ENCODE results near the gene FTO.

GRCh38 chr16:53734908-53735307 is 31.0 kb downstream of the FTO start:
- TF ChIP-seq MXI1 (IDR thresholded peaks at IDR 0.05; ENCODE audit: borderline replicate concordance, low read depth, low read length): no peak
- no peak for TF ChIP-seq RXRA (CRISPR knock-in tag; IDR thresholded peaks at IDR 0.05)
- no peak for TF ChIP-seq ZNF121 (CRISPR knock-in tag; IDR thresholded peaks at IDR 0.05)
- TF ChIP-seq CTCF (CRISPR knock-in tag; IDR thresholded peaks at IDR 0.05): no peak
- no peak for TF ChIP-seq YEATS2 (CRISPR knock-in tag; IDR thresholded peaks at IDR 0.05; ENCODE audit: borderline replicate concordance)
- no peak for TF ChIP-seq JUND (CRISPR knock-in tag; IDR thresholded peaks at IDR 0.05)
- no peak for TF ChIP-seq ZBTB14 (CRISPR knock-in tag; IDR thresholded peaks at IDR 0.05)
- TF ChIP-seq NFAT5 (CRISPR knock-in tag; IDR thresholded peaks at IDR 0.05): no peak
- no peak for TF ChIP-seq ZSCAN29 (CRISPR knock-in tag; conservative IDR thresholded peaks at IDR 0.05)
- TF ChIP-seq DRAP1 (CRISPR knock-in tag; IDR thresholded peaks at IDR 0.05): no peak
- TF ChIP-seq ZFP1 (CRISPR knock-in tag; IDR thresholded peaks at IDR 0.05): no peak
- no peak for TF ChIP-seq ZBTB44 (CRISPR knock-in tag; IDR thresholded peaks at IDR 0.05)
- TF ChIP-seq FOXP1 (IDR thresholded peaks at IDR 0.05): no peak
- no peak for TF ChIP-seq FOXP1 (CRISPR knock-in tag; IDR thresholded peaks at IDR 0.05)
